ENCODE data around the gene TLK2.
"Not testable (repeated sequence)": the region's sequence is repeated elsewhere in the genome, so short reads cannot be mapped to it uniquely, and the experiment has no call there.

The TLK2 gene

GRCh38 chr17:62562656-62563055 is 84.0 kb downstream of the TLK2 start:
- DNase-seq, result no peak

- no peak for DNase-seq
Measured at GRCh38 chr17:62565817-62566216, 87.2 kb downstream of the TLK2 start.

GRCh38 chr17:62566996-62567578 is 88.5 kb downstream of the TLK2 start:
- DNase-seq, result no peak

GRCh38 chr17:62572488-62572887 is 93.9 kb downstream of the TLK2 start:
- DNase-seq, result no peak

- DNase-seq, result no peak
Measured at GRCh38 chr17:62572888-62573401, 94.3 kb downstream of the TLK2 start.

GRCh38 chr17:62573480-62574117 is 95.0 kb downstream of the TLK2 start:
- no peak for DNase-seq

GRCh38 chr17:62576382-62576781 is 97.8 kb downstream of the TLK2 start:
- no peak for DNase-seq

GRCh38 chr17:62578757-62579487 is 100.3 kb downstream of the TLK2 start:
- no peak for DNase-seq

- DNase-seq, result no peak
Measured at GRCh38 chr17:62580947-62581346, 102.3 kb downstream of the TLK2 start.

- no peak for DNase-seq
Measured at GRCh38 chr17:62581764-62582163, 103.1 kb downstream of the TLK2 start.

- DNase-seq, result no peak
Measured at GRCh38 chr17:62587554-62587953, 108.9 kb downstream of the TLK2 start.

GRCh38 chr17:62588109-62588508 is 109.5 kb downstream of the TLK2 start:
- DNase-seq, result no peak

GRCh38 chr17:62591333-62591732 is 112.7 kb downstream of the TLK2 start:
- no peak for DNase-seq

- DNase-seq, result not testable (repeated sequence)
Measured at GRCh38 chr17:62591822-62592221, 113.2 kb downstream of the TLK2 start.

GRCh38 chr17:62592341-62593099 is 113.9 kb downstream of the TLK2 start:
- no peak for DNase-seq

- no peak for DNase-seq
Measured at GRCh38 chr17:62595484-62595883, 116.9 kb downstream of the TLK2 start.

- no peak for DNase-seq
Measured at GRCh38 chr17:62596662-62597061, 118.0 kb downstream of the TLK2 start.

GRCh38 chr17:62597150-62597549 is 118.5 kb downstream of the TLK2 start:
- no peak for DNase-seq

- DNase-seq, result no peak
Measured at GRCh38 chr17:62597920-62598319, 119.3 kb downstream of the TLK2 start.

- no peak for DNase-seq
Measured at GRCh38 chr17:62599964-62600657, 121.5 kb downstream of the TLK2 start.

GRCh38 chr17:62600805-62601204 is 122.2 kb downstream of the TLK2 start:
- no peak for DNase-seq

GRCh38 chr17:62601471-62601870 is 122.8 kb downstream of the TLK2 start:
- no peak for DNase-seq

- DNase-seq, result not testable (repeated sequence)
Measured at GRCh38 chr17:62603783-62604182, 125.2 kb downstream of the TLK2 start.

All from NCI-H510A (cell line).